Neural cell (in vitro differentiated cells): Measurements from ENCODE around the gene ZBTB37.

ENCODE experiments used
- EP300 ChIP-seq: fragments of 450-650 bp; conservative IDR thresholded peaks from 2 replicates; pipeline ENCODE4 v1.6.1; 2014; ENCODE audit warnings: antibody characterized with exemption, mild to moderate bottlenecking, moderate library complexity; ENCODE audit not compliant: poor library complexity, severe bottlenecking
- TF ChIP-seq, protein P1 (sequence below): fragments of 450-650 bp; IDR thresholded peaks from 2 replicates; pipeline ENCODE4 v1.5.1; 2014; ENCODE audit warnings: antibody characterized with exemption, mild to moderate bottlenecking, moderate library complexity; ENCODE audit not compliant: poor library complexity, severe bottlenecking

DNA sequence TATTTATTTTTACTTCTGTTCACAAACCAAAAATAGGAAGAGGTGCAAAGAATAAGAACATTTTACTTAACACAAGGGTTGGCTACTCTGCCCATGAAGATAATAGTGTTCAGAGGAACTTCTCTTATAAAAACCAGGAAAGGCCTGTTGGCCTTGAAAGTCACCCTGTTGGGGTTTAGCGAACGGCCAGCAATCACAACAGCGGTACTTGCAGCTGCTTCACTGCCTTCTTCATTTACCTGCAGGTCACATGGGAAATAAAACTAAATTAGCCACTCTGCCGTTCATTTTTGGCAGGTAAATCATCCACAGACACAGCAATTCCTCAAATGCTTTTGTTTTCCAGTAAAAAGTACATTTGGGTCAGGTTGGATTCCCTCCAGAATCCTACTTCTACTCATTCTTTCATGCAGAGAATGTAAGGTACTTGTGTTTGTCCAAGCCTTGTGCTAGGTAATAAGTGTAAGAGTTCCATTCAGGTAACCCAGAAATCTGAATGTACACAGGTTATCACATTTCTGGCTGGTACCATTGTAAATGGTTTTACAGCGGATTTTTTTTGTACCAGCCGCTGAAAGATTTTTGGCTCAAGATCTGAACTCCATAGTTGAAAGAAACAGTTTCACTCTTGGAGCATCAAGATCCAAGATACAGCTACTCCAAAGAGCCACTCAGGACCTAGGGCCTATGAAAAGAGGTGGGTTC, 35.8 kb downstream of the ZBTB37 start:
- TF ChIP-seq, protein P1, sequence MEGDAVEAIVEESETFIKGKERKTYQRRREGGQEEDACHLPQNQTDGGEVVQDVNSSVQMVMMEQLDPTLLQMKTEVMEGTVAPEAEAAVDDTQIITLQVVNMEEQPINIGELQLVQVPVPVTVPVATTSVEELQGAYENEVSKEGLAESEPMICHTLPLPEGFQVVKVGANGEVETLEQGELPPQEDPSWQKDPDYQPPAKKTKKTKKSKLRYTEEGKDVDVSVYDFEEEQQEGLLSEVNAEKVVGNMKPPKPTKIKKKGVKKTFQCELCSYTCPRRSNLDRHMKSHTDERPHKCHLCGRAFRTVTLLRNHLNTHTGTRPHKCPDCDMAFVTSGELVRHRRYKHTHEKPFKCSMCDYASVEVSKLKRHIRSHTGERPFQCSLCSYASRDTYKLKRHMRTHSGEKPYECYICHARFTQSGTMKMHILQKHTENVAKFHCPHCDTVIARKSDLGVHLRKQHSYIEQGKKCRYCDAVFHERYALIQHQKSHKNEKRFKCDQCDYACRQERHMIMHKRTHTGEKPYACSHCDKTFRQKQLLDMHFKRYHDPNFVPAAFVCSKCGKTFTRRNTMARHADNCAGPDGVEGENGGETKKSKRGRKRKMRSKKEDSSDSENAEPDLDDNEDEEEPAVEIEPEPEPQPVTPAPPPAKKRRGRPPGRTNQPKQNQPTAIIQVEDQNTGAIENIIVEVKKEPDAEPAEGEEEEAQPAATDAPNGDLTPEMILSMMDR: no peak
- TF ChIP-seq EP300: no peak
